Tibial nerve (tissue), 4 donors: ENCODE results near the gene PLAC9. TPM values are rescaled to one million over a fixed set of nuclear protein-coding genes. Genes with fewer than 3 reads are reported as not detected.
"Not testable (repeated sequence)": the region's sequence is repeated elsewhere in the genome, so short reads cannot be mapped to it uniquely, and the experiment has no call there.

ENCODE experiments used
- DNase-seq, 2 donors: peaks; one replicate each; pipeline ENCODE4 v3.0.0-alpha.2; 2019; ENCODE audit warnings: low spot score in 2 of 2
- H3K27ac ChIP-seq, 4 donors: fragments of 200-600 bp; sonication (generic) in 3 of 4; one replicate each; pipeline ENCODE4 v1.5.1; 2017 to 2019; ENCODE audit warnings: mild to moderate bottlenecking in 1 of 4
- H3K27me3 ChIP-seq, 2 donors: fragments of 200-600 bp; sonication (generic) in 1 of 2; one replicate each; pipeline versions ENCODE4 v1.5.1 to v1.6.0; 2017 to 2019
- H3K36me3 ChIP-seq, 3 donors: fragments of 200-600 bp; sonication (generic); one replicate each; pipeline ENCODE4 v1.5.1; 2018 to 2019
- H3K4me1 ChIP-seq, 4 donors: fragments of 200-600 bp; sonication (generic) in 3 of 4; one replicate each; pipeline ENCODE4 v1.5.1; 2017 to 2019
- H3K4me3 ChIP-seq, 4 donors: fragments of 200-600 bp; sonication (generic) in 3 of 4; one replicate each; pipeline ENCODE4 v1.5.1; 2017 to 2019; ENCODE audit warnings: mild to moderate bottlenecking in 1 of 4, moderate library complexity in 1 of 4
- H3K9me3 ChIP-seq, 4 donors: fragments of 200-600 bp; sonication (generic) in 3 of 4; one replicate each; pipeline ENCODE4 v1.5.1; 2017 to 2019
- CTCF ChIP-seq, 5 experiments: fragments of 200-600 bp in 3 of 5; fragments of 450-650 bp in 2 of 5; sonication (generic) in 3 of 5; IDR thresholded peaks; one replicate each; pipeline ENCODE4 v1.5.1; 2016 to 2019; ENCODE audit warnings: antibody characterized with exemption in 5 of 5, mild to moderate bottlenecking in 3 of 5, moderate library complexity in 2 of 5
- EP300 ChIP-seq, 2 donors: sonication (generic); formaldehyde crosslinking; IDR thresholded peaks; one replicate each; pipeline ENCODE4 v1.6.1; 2017; ENCODE audit warnings: antibody characterized with exemption in 2 of 2, mild to moderate bottlenecking in 1 of 2
- POLR2A ChIP-seq, 2 donors: fragments of 450-650 bp; IDR thresholded peaks; one replicate each; pipeline ENCODE4 v1.6.1; 2017; ENCODE audit warnings: antibody characterized with exemption in 2 of 2, mild to moderate bottlenecking in 2 of 2, moderate library complexity in 2 of 2
- WGBS, 2 donors: methylation state at CpG; one replicate each; pipeline ENCODE4 v1.1.5; 2018; 5-methylcytosine and 5-hydroxymethylcytosine counted together
- total RNA-seq, 4 donors: library from RNA; depleted of rRNA; stranded (reverse); fragments of >200 nt; gene quantifications; one replicate each; pipeline ENCODE4 v1.1.0, GENCODE V29; 2016

Gene PLAC9
- total RNA-seq = 100 to 1,000 TPM in 3 of 4 donors, 10 to 100 TPM in 1; 63.3 to 199 (median 140) TPM

- Histone ChIP-seq H3K4me1 (peaks cover 0 to 46% (median 7%) of the 10 kb centered on the region in 4 donors), H3K27ac (peak within 1 kb of the TSS; percentile 50 to 90 (median 77)), H3K9me3 (no peaks in the 10 kb centered on the region), H3K36me3 (no peaks in the 10 kb centered on the region), H3K27me3 (no peaks in the 10 kb centered on the region), H3K4me3 (peak within 1 kb of the TSS; percentile 37 to 61 (median 46))
- 3 to 4% methylated on average over 32 to 48 of the region's 58 CpGs for WGBS, 2 donors
- DNase-seq = no peak
- TF ChIP-seq EP300 (IDR thresholded peaks at IDR 0.05) = no peak
- TF ChIP-seq CTCF (IDR thresholded peaks at IDR 0.05) = no peak
- TF ChIP-seq POLR2A (IDR thresholded peaks at IDR 0.05) = no peak
These were observed at the start of gene PLAC9 for GRCh38 chr10:80132299-80133139. TSS of gene PLAC9 (plus strand) at chr10:80132730. CDS start at chr10:80132763, 33 bp downstream.

GRCh38 chr10:80090121-80090520 is 42.4 kb upstream of the PLAC9 start:
- no peaks in the 10 kb centered on the region for H3K4me1 ChIP-seq
- H3K36me3 ChIP-seq = peaks cover 0 to 42% (median 0%) of the 10 kb centered on the region in 3 donors
- no peaks in the 10 kb centered on the region for H3K9me3 ChIP-seq
- TF ChIP-seq EP300 (IDR thresholded peaks at IDR 0.05) (no peak), POLR2A (IDR thresholded peaks at IDR 0.05) (no peak), CTCF (IDR thresholded peaks at IDR 0.05) (no peak)
- DNase-seq = no peak
- WGBS, 2 donors = 87 to 90% methylated on average over 2 of the region's 2 CpGs
- H3K4me3 ChIP-seq = no peak overlapping the region
- no peak overlapping the region for H3K27ac ChIP-seq
- no peaks in the 10 kb centered on the region for H3K27me3 ChIP-seq

GRCh38 chr10:80094231-80094630 is 38.3 kb upstream of the PLAC9 start:
- 47 to 50% methylated on average over 2 of the region's 2 CpGs for WGBS, 2 donors
- no peak overlapping the region for H3K4me3 ChIP-seq
- H3K27me3 ChIP-seq = no peaks in the 10 kb centered on the region
- peaks cover 0 to 19% (median 0%) of the 10 kb centered on the region in 3 donors for H3K36me3 ChIP-seq
- DNase-seq = no peak
- H3K4me1 ChIP-seq = no peaks in the 10 kb centered on the region
- TF ChIP-seq CTCF (IDR thresholded peaks at IDR 0.05) = no peak
- TF ChIP-seq EP300 (IDR thresholded peaks at IDR 0.05) = no peak
- no peak for TF ChIP-seq POLR2A (IDR thresholded peaks at IDR 0.05)
- no peak overlapping the region for H3K27ac ChIP-seq
- no peaks in the 10 kb centered on the region for H3K9me3 ChIP-seq

- H3K9me3 ChIP-seq, H3K4me3 ChIP-seq, H3K4me1 ChIP-seq, H3K36me3 ChIP-seq, H3K27ac ChIP-seq, H3K27me3 ChIP-seq, DNase-seq: not testable (repeated sequence)
- WGBS, 2 donors = 92 to 96% methylated on average over 2 of the region's 2 CpGs
These were observed 34.3 kb upstream of the PLAC9 start for GRCh38 chr10:80098272-80098671.

GRCh38 chr10:80099295-80099694 is 33.2 kb upstream of the PLAC9 start:
- H3K4me3 ChIP-seq, H3K9me3 ChIP-seq: not testable (repeated sequence)

GRCh38 chr10:80100116-80100515 is 32.4 kb upstream of the PLAC9 start:
- H3K9me3 ChIP-seq = no peaks in the 10 kb centered on the region
- DNase-seq = no peak
- 94% methylated on average over 9 of the region's 9 CpGs for WGBS, 2 donors
- no peaks in the 10 kb centered on the region for H3K27me3 ChIP-seq
- no peak for TF ChIP-seq POLR2A (IDR thresholded peaks at IDR 0.05)
- TF ChIP-seq EP300 (IDR thresholded peaks at IDR 0.05) = no peak
- TF ChIP-seq CTCF (IDR thresholded peaks at IDR 0.05) = no peak
- no peaks in the 10 kb centered on the region for H3K36me3 ChIP-seq
- H3K4me3 ChIP-seq = no peak overlapping the region
- no peak overlapping the region for H3K27ac ChIP-seq
- peaks cover 0 to 15% (median 5%) of the 10 kb centered on the region in 4 donors for H3K4me1 ChIP-seq

More at GRCh38 chr10:80099295-80099694, 33.2 kb upstream of the PLAC9 start:
- not testable (repeated sequence) for H3K36me3 ChIP-seq, H3K4me1 ChIP-seq, H3K27ac ChIP-seq, H3K27me3 ChIP-seq, DNase-seq
- 79 to 84% methylated on average over 8 of the region's 8 CpGs for WGBS, 2 donors
